ENCODE results near the gene MDFI.

Gene MDFI

GRCh38 chr6:41675176-41675775 is 37.0 kb downstream of the MDFI start:
- H3K27ac ChIP-seq (ENCODE audit: low read depth, low read length): no peak overlapping the region
- no peak overlapping the region for H3K9ac ChIP-seq (ENCODE audit: low read length in 5 of 5)
- H3K4me1 ChIP-seq (ENCODE audit: control insufficient read depth in 5 of 5, insufficient read depth in 5 of 5, low read length in 5 of 5): peaks cover 0 to 4% (median 0%) of the 10 kb centered on the region in 5 donors
- peaks cover 0 to 2% (median 0%) of the 10 kb centered on the region in 5 donors for H3K27me3 ChIP-seq (ENCODE audit: control insufficient read depth in 5 of 5, insufficient read depth in 4 of 5, low read length in 5 of 5)
- H3K9me3 ChIP-seq (ENCODE audit: control insufficient read depth in 5 of 5, low read length in 5 of 5): no peaks in the 10 kb centered on the region
- no peak overlapping the region for H3K4me3 ChIP-seq (ENCODE audit: low read depth in 1 of 5, low read length in 5 of 5)
- H3K36me3 ChIP-seq (ENCODE audit: control insufficient read depth in 5 of 5, insufficient read depth in 5 of 5, low read length in 5 of 5): no peaks in the 10 kb centered on the region

GRCh38 chr6:41675992-41676391 is 37.7 kb downstream of the MDFI start:
- no peak overlapping the region for H3K9ac ChIP-seq (ENCODE audit: low read length in 5 of 5)
- H3K4me1 ChIP-seq (ENCODE audit: control insufficient read depth in 5 of 5, insufficient read depth in 5 of 5, low read length in 5 of 5): peaks cover 0 to 4% (median 0%) of the 10 kb centered on the region in 5 donors
- no peak overlapping the region for H3K27ac ChIP-seq (ENCODE audit: low read depth, low read length)
- H3K36me3 ChIP-seq (ENCODE audit: control insufficient read depth in 5 of 5, insufficient read depth in 5 of 5, low read length in 5 of 5): no peaks in the 10 kb centered on the region
- H3K4me3 ChIP-seq (ENCODE audit: low read depth in 1 of 5, low read length in 5 of 5): no peak overlapping the region
- no peaks in the 10 kb centered on the region for H3K9me3 ChIP-seq (ENCODE audit: control insufficient read depth in 5 of 5, low read length in 5 of 5)
- peaks cover 0 to under 1% (median 0%) of the 10 kb centered on the region in 5 donors for H3K27me3 ChIP-seq (ENCODE audit: control insufficient read depth in 5 of 5, insufficient read depth in 4 of 5, low read length in 5 of 5)

GRCh38 chr6:41676431-41676830 is 38.2 kb downstream of the MDFI start:
- no peak overlapping the region for H3K9ac ChIP-seq (ENCODE audit: low read length in 5 of 5)
- H3K36me3 ChIP-seq (ENCODE audit: control insufficient read depth in 5 of 5, insufficient read depth in 5 of 5, low read length in 5 of 5): no peaks in the 10 kb centered on the region
- H3K27me3 ChIP-seq (ENCODE audit: control insufficient read depth in 5 of 5, insufficient read depth in 4 of 5, low read length in 5 of 5): no peaks in the 10 kb centered on the region
- H3K4me3 ChIP-seq (ENCODE audit: low read depth in 1 of 5, low read length in 5 of 5): no peak overlapping the region
- H3K27ac ChIP-seq (ENCODE audit: low read depth, low read length): no peak overlapping the region
- peaks cover 0 to 4% (median 0%) of the 10 kb centered on the region in 5 donors for H3K4me1 ChIP-seq (ENCODE audit: control insufficient read depth in 5 of 5, insufficient read depth in 5 of 5, low read length in 5 of 5)
- H3K9me3 ChIP-seq (ENCODE audit: control insufficient read depth in 5 of 5, low read length in 5 of 5): no peaks in the 10 kb centered on the region

- no peak overlapping the region for H3K4me3 ChIP-seq (ENCODE audit: low read depth in 1 of 5, low read length in 5 of 5)
Observed at GRCh38 chr6:41677124-41677921, 39.1 kb downstream of the MDFI start.

GRCh38 chr6:41678511-41679084 is 40.3 kb downstream of the MDFI start:
- Histone ChIP-seq H3K36me3 (ENCODE audit: control insufficient read depth in 5 of 5, insufficient read depth in 5 of 5, low read length in 5 of 5) (no peaks in the 10 kb centered on the region), H3K4me1 (ENCODE audit: control insufficient read depth in 5 of 5, insufficient read depth in 5 of 5, low read length in 5 of 5) (peaks cover 2 to 22% (median 18%) of the 10 kb centered on the region in 5 donors), H3K9me3 (ENCODE audit: control insufficient read depth in 5 of 5, low read length in 5 of 5) (no peaks in the 10 kb centered on the region), H3K27me3 (ENCODE audit: control insufficient read depth in 5 of 5, insufficient read depth in 4 of 5, low read length in 5 of 5) (no peaks in the 10 kb centered on the region), H3K27ac (ENCODE audit: low read depth, low read length) (no peak overlapping the region), H3K9ac (ENCODE audit: low read length in 5 of 5) (no peak overlapping the region), H3K4me3 (ENCODE audit: low read depth in 1 of 5, low read length in 5 of 5) (no peak overlapping the region)

More at GRCh38 chr6:41677124-41677921, 39.1 kb downstream of the MDFI start:
- no peaks in the 10 kb centered on the region for H3K27me3 ChIP-seq (ENCODE audit: control insufficient read depth in 5 of 5, insufficient read depth in 4 of 5, low read length in 5 of 5)
- no peak overlapping the region for H3K9ac ChIP-seq (ENCODE audit: low read length in 5 of 5)
- H3K4me1 ChIP-seq (ENCODE audit: control insufficient read depth in 5 of 5, insufficient read depth in 5 of 5, low read length in 5 of 5): peaks cover under 1 to 10% (median 5%) of the 10 kb centered on the region in 5 donors
- H3K9me3 ChIP-seq (ENCODE audit: control insufficient read depth in 5 of 5, low read length in 5 of 5): no peaks in the 10 kb centered on the region
- no peaks in the 10 kb centered on the region for H3K36me3 ChIP-seq (ENCODE audit: control insufficient read depth in 5 of 5, insufficient read depth in 5 of 5, low read length in 5 of 5)
- no peak overlapping the region for H3K27ac ChIP-seq (ENCODE audit: low read depth, low read length)

GRCh38 chr6:41679696-41680095 is 41.4 kb downstream of the MDFI start:
- Histone ChIP-seq H3K9ac (ENCODE audit: low read length in 5 of 5) (no peak overlapping the region), H3K27ac (ENCODE audit: low read depth, low read length) (no peak overlapping the region), H3K27me3 (ENCODE audit: control insufficient read depth in 5 of 5, insufficient read depth in 4 of 5, low read length in 5 of 5) (no peaks in the 10 kb centered on the region), H3K36me3 (ENCODE audit: control insufficient read depth in 5 of 5, insufficient read depth in 5 of 5, low read length in 5 of 5) (peaks cover 0 to 2% (median 0%) of the 10 kb centered on the region in 5 donors), H3K4me3 (ENCODE audit: low read depth in 1 of 5, low read length in 5 of 5) (no peak overlapping the region), H3K9me3 (ENCODE audit: control insufficient read depth in 5 of 5, low read length in 5 of 5) (no peaks in the 10 kb centered on the region), H3K4me1 (ENCODE audit: control insufficient read depth in 5 of 5, insufficient read depth in 5 of 5, low read length in 5 of 5) (peaks cover 2 to 30% (median 29%) of the 10 kb centered on the region in 5 donors)

GRCh38 chr6:41680182-41680965 is 42.1 kb downstream of the MDFI start:
- Histone ChIP-seq H3K9me3 (ENCODE audit: control insufficient read depth in 5 of 5, low read length in 5 of 5) (no peaks in the 10 kb centered on the region), H3K9ac (ENCODE audit: low read length in 5 of 5) (no peak overlapping the region), H3K27ac (ENCODE audit: low read depth, low read length) (no peak overlapping the region), H3K4me3 (ENCODE audit: low read depth in 1 of 5, low read length in 5 of 5) (no peak overlapping the region), H3K27me3 (ENCODE audit: control insufficient read depth in 5 of 5, insufficient read depth in 4 of 5, low read length in 5 of 5) (no peaks in the 10 kb centered on the region), H3K4me1 (ENCODE audit: control insufficient read depth in 5 of 5, insufficient read depth in 5 of 5, low read length in 5 of 5) (peaks cover 2 to 33% (median 29%) of the 10 kb centered on the region in 5 donors), H3K36me3 (ENCODE audit: control insufficient read depth in 5 of 5, insufficient read depth in 5 of 5, low read length in 5 of 5) (peaks cover 0 to 7% (median 5%) of the 10 kb centered on the region in 5 donors)

- H3K4me3 ChIP-seq (ENCODE audit: low read depth in 1 of 5, low read length in 5 of 5): no peak overlapping the region
- no peak overlapping the region for H3K9ac ChIP-seq (ENCODE audit: low read length in 5 of 5)
Observed at GRCh38 chr6:41682056-41682477, 43.8 kb downstream of the MDFI start.

GRCh38 chr6:41682497-41683272 is 44.4 kb downstream of the MDFI start:
- Histone ChIP-seq H3K27me3 (ENCODE audit: control insufficient read depth in 5 of 5, insufficient read depth in 4 of 5, low read length in 5 of 5) (no peaks in the 10 kb centered on the region), H3K36me3 (ENCODE audit: control insufficient read depth in 5 of 5, insufficient read depth in 5 of 5, low read length in 5 of 5) (peaks cover 0 to 28% (median 23%) of the 10 kb centered on the region in 5 donors), H3K9me3 (ENCODE audit: control insufficient read depth in 5 of 5, low read length in 5 of 5) (no peaks in the 10 kb centered on the region), H3K27ac (ENCODE audit: low read depth, low read length) (peak overlapping the region; percentile 23), H3K4me1 (ENCODE audit: control insufficient read depth in 5 of 5, insufficient read depth in 5 of 5, low read length in 5 of 5) (peaks cover 2 to 37% (median 29%) of the 10 kb centered on the region in 5 donors), H3K4me3 (ENCODE audit: low read depth in 1 of 5, low read length in 5 of 5) (peak overlapping the region in 4 of 5 donors; percentile 60 to 73 (median 64)), H3K9ac (ENCODE audit: low read length in 5 of 5) (peak overlapping the region in 4 of 5 donors; percentile 68 to 77 (median 73))

More at GRCh38 chr6:41682056-41682477, 43.8 kb downstream of the MDFI start:
- Histone ChIP-seq H3K27me3 (ENCODE audit: control insufficient read depth in 5 of 5, insufficient read depth in 4 of 5, low read length in 5 of 5) (no peaks in the 10 kb centered on the region), H3K36me3 (ENCODE audit: control insufficient read depth in 5 of 5, insufficient read depth in 5 of 5, low read length in 5 of 5) (peaks cover 0 to 22% (median 17%) of the 10 kb centered on the region in 5 donors), H3K27ac (ENCODE audit: low read depth, low read length) (no peak overlapping the region), H3K4me1 (ENCODE audit: control insufficient read depth in 5 of 5, insufficient read depth in 5 of 5, low read length in 5 of 5) (peaks cover 2 to 37% (median 29%) of the 10 kb centered on the region in 5 donors), H3K9me3 (ENCODE audit: control insufficient read depth in 5 of 5, low read length in 5 of 5) (no peaks in the 10 kb centered on the region)

Measured in subcutaneous abdominal adipose tissue (tissue), 5 donors.